Measurements from ENCODE around the gene P2RY11. TPM values are rescaled to one million over a fixed set of nuclear protein-coding genes. Genes with fewer than 3 reads are reported as not detected.
A peak's percentile ranks its signal among the peaks of the same experiment; 100 is the strongest.

P2RY11 gene
- total and polyA plus RNA-seq, 4 donors: 0.68 to 5.3 (median 3.7) TPM

GRCh38 chr19:10106100-10106936 lies 5.2 kb upstream of the P2RY11 start, which contains the start of gene PPAN:
Gene PPAN, plus strand, starts transcription at chr19:10106362. Its CDS starts 33 bp downstream, at chr19:10106395.
- DNase-seq (ENCODE audit: low spot score): peak; percentile 97
- Histone ChIP-seq H3K4me3 (ENCODE audit: low read depth in 1 of 3, low read length in 3 of 3) (peak within 1 kb of the TSS; percentile 80 to 88 (median 82)), H3K9me3 (ENCODE audit: control insufficient read depth in 4 of 4, low read length in 3 of 4) (no peaks in the 10 kb centered on the region), H3K27ac (ENCODE audit: low read depth in 1 of 2, low read length in 2 of 2) (peak within 1 kb of the TSS; percentile 57 to 70), H3K4me1 (ENCODE audit: control insufficient read depth in 4 of 4, insufficient read depth in 4 of 4, low read length in 3 of 4) (peaks cover 0 to 11% (median 8%) of the 10 kb centered on the region in 4 donors), H3K9ac (ENCODE audit: low read depth in 1 of 2, low read length in 2 of 2) (peak within 1 kb of the TSS; percentile 47 to 65), H3K36me3 (ENCODE audit: control insufficient read depth in 4 of 4, insufficient read depth in 3 of 4, low read depth in 1 of 4, low read length in 3 of 4) (peaks cover 14 to 37% (median 15%) of the 10 kb centered on the region in 4 donors), H3K27me3 (ENCODE audit: control insufficient read depth in 4 of 4, insufficient read depth in 4 of 4, low read length in 3 of 4) (no peaks in the 10 kb centered on the region)
- TF ChIP-seq MAX (IDR thresholded peaks at IDR 0.05) (peak; percentile 87), ZBTB33 (IDR thresholded peaks at IDR 0.05) (no peak), RAD21 (IDR thresholded peaks at IDR 0.05) (no peak), TAF1 (conservative IDR thresholded peaks at IDR 0.05) (no peak), HNF4G (IDR thresholded peaks at IDR 0.05) (no peak), FOXA1 (IDR thresholded peaks at IDR 0.05) (no peak), REST (IDR thresholded peaks at IDR 0.05) (peak; percentile 13), JUND (IDR thresholded peaks at IDR 0.05) (no peak), YY1 (IDR thresholded peaks at IDR 0.05) (peak; percentile 55), HNF4A (conservative IDR thresholded peaks at IDR 0.05) (no peak), RXRA (IDR thresholded peaks at IDR 0.05) (no peak), SP1 (IDR thresholded peaks at IDR 0.05) (peak; percentile 40), FOXA2 (IDR thresholded peaks at IDR 0.05) (peak; percentile 38), EGR1 (IDR thresholded peaks at IDR 0.05; ENCODE audit: low read depth in 2 of 2) (no peak), ATF3 (IDR thresholded peaks at IDR 0.05) (no peak), CTCF (IDR thresholded peaks at IDR 0.05; ENCODE audit: low read depth, low read length, missing input control) (no peak), GABPA (IDR thresholded peaks at IDR 0.05 in 1 of 2, conservative IDR thresholded peaks at IDR 0.05 in 1 of 2) (peak; percentile 94 to 99)
- 2% methylated on average over 71 of the region's 71 CpGs for WGBS

Data from liver (tissue), 9 donors.